Cardiac muscle cell (in vitro differentiated cells and primary cell): ENCODE measurements around the gene PANX2. TPM values are rescaled to one million over a fixed set of nuclear protein-coding genes. Genes with fewer than 3 reads are reported as not detected.
A peak's percentile ranks its signal among the peaks of the same experiment; 100 is the strongest.

Source experiments
- DNase-seq, 2 donors: peaks; one replicate each; pipeline versions ENCODE4 v3.0.0 to v3.0.0-alpha.2; 2010 to 2017; ENCODE audit warnings: low read depth in 1 of 2, low spot score in 1 of 2
- H3K27ac ChIP-seq: fragments of 200-600 bp; sonication (generic); 2 replicates; pipeline ENCODE4 v1.5.1; 2016
- H3K27me3 ChIP-seq: fragments of 200-600 bp; sonication (generic); 2 replicates; pipeline ENCODE4 v1.6.0; 2016; ENCODE audit warnings: control low read depth
- H3K36me3 ChIP-seq: fragments of 200-600 bp; sonication (generic); 2 replicates; pipeline ENCODE4 v1.5.1; 2016; ENCODE audit warnings: control low read depth
- H3K4me1 ChIP-seq: fragments of 200-600 bp; sonication (generic); 2 replicates; pipeline ENCODE4 v1.8.1; 2017; ENCODE audit warnings: low read depth, mild to moderate bottlenecking, mixed run types
- H3K4me3 ChIP-seq: fragments of 200-600 bp; sonication (generic); 2 replicates; pipeline ENCODE4 v1.5.1; 2016; ENCODE audit warnings: mild to moderate bottlenecking
- H3K9me3 ChIP-seq: fragments of 200-600 bp; sonication (generic); 2 replicates; pipeline ENCODE4 v1.5.1; 2017; ENCODE audit warnings: low read depth, mild to moderate bottlenecking, control low read depth
- polyA plus RNA-seq: library from polyadenylated mRNA; unstranded; fragments of >200 nt; fragmentation: Nextera tagmentation; extraction: Ambion mirVana; gene quantifications from 2 replicates; pipeline ENCODE4 v1.2.1, GENCODE V29; 2016
- total RNA-seq: library from RNA; depleted of rRNA; stranded (reverse); fragments of >200 nt; gene quantifications from 2 replicates; pipeline ENCODE4 v1.2.3, GENCODE V29; 2016
- TF ChIP-seq, protein P1 (sequence below): IDR thresholded peaks from 2 replicates; pipeline ENCODE4 v1.5.1; 2012; ENCODE audit warnings: low read depth, mild to moderate bottlenecking, low read length

Gene PANX2
- total and polyA plus RNA-seq, 2 experiments from 2014 or later, result 6.9 to 30.9 TPM

- peaks cover 10% of the 10 kb centered on the region for H3K4me1 ChIP-seq
- TF ChIP-seq, protein P1, sequence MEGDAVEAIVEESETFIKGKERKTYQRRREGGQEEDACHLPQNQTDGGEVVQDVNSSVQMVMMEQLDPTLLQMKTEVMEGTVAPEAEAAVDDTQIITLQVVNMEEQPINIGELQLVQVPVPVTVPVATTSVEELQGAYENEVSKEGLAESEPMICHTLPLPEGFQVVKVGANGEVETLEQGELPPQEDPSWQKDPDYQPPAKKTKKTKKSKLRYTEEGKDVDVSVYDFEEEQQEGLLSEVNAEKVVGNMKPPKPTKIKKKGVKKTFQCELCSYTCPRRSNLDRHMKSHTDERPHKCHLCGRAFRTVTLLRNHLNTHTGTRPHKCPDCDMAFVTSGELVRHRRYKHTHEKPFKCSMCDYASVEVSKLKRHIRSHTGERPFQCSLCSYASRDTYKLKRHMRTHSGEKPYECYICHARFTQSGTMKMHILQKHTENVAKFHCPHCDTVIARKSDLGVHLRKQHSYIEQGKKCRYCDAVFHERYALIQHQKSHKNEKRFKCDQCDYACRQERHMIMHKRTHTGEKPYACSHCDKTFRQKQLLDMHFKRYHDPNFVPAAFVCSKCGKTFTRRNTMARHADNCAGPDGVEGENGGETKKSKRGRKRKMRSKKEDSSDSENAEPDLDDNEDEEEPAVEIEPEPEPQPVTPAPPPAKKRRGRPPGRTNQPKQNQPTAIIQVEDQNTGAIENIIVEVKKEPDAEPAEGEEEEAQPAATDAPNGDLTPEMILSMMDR, result no peak
- peaks cover 27% of the 10 kb centered on the region for H3K36me3 ChIP-seq
These were observed 35.4 kb downstream of the PANX2 start for GRCh38 chr22:50205781-50206569.

DNA sequence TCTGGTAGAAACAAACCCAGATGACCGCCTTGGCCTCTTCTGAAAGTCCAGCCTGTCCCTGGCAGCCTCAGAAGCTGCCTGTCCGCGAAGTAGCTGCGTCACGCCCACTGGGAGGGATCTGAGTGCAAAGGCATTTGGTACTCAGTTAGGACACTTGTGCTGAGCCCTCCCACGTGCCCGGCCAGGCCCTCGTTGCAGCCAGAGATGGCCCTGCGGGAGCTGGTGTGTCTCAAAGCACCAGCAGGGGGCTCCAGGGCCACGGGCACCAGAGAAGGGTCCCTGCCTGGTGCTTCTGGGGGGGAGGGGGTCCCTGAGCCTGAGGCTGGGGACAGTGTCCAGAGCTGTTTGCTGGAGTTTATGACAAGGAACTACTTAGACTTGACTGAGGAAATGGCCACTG, 36.1 kb downstream of the PANX2 start:
- Histone ChIP-seq H3K27me3 (no peaks in the 10 kb centered on the region), H3K4me1 (peaks cover 10% of the 10 kb centered on the region), H3K9me3 (no peaks in the 10 kb centered on the region), H3K27ac (peak overlapping the region; percentile 3), H3K4me3 (no peak overlapping the region), H3K36me3 (peaks cover 29% of the 10 kb centered on the region)
- DNase-seq, result peak in 1 of 2 donors; percentile 85
- TF ChIP-seq, protein P1, result peak; percentile 54

More at GRCh38 chr22:50205781-50206569, 35.4 kb downstream of the PANX2 start:
- Histone ChIP-seq H3K27me3 (no peaks in the 10 kb centered on the region), H3K27ac (peak overlapping the region; percentile 3), H3K9me3 (no peaks in the 10 kb centered on the region), H3K4me3 (no peak overlapping the region)
- DNase-seq, result no peak

DNA sequence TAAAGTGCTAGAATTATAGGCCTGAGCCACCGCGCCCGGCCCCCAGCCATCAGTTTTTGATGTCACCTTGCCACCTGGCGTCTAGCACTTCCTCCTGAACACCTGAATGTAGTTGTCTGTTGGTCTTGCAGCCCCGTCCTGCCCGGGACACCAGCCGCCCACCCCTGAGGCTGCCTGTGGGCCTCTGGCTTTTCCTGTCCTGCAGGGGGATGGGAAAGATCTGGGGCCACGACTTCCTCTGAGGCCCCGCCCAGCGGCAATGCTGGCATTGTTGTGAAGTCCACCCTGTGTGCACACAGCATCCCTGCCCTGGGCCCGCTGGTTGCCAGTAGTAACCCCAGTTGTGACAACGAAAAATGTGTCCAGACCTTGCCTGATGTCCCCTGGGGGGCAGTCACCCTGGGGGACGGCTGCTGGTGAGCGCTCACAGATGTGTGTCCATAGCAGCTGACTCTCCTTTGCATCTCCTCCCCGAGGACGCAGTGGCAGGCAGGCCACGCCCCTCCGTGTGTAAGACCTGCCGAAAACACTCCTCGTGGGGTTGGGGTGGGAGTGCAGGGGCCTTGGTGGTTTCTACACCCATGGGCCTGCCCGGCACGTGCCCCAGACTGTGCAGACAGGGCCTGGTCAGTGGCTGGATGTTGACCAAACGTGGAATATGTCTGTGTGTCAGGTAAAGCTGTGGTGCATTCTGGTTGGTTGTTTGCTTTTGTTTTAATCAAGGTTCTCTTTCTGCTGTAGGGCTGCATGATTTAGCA, 37.0 kb downstream of the PANX2 start:
- no peak overlapping the region for H3K27ac ChIP-seq
- no peak overlapping the region for H3K4me3 ChIP-seq
- peaks cover 29% of the 10 kb centered on the region for H3K36me3 ChIP-seq
- no peaks in the 10 kb centered on the region for H3K27me3 ChIP-seq
- no peaks in the 10 kb centered on the region for H3K9me3 ChIP-seq
- no peak for DNase-seq
- TF ChIP-seq, protein P1, result no peak
- H3K4me1 ChIP-seq, result peaks cover 2% of the 10 kb centered on the region

GRCh38 chr22:50208430-50208938, 38.0 kb downstream of the PANX2 start:
- Histone ChIP-seq H3K27ac (no peak overlapping the region), H3K27me3 (no peaks in the 10 kb centered on the region), H3K4me3 (no peak overlapping the region), H3K36me3 (peaks cover 32% of the 10 kb centered on the region), H3K4me1 (no peaks in the 10 kb centered on the region), H3K9me3 (no peaks in the 10 kb centered on the region)
- DNase-seq, result no peak
- TF ChIP-seq, protein P1, result no peak

- H3K36me3 ChIP-seq, result peaks cover 30% of the 10 kb centered on the region
- no peaks in the 10 kb centered on the region for H3K27me3 ChIP-seq
- no peak overlapping the region for H3K4me3 ChIP-seq
- TF ChIP-seq, protein P1, result no peak
- no peak for DNase-seq
- no peaks in the 10 kb centered on the region for H3K9me3 ChIP-seq
- H3K4me1 ChIP-seq, result no peaks in the 10 kb centered on the region
- no peak overlapping the region for H3K27ac ChIP-seq
These were observed 38.7 kb downstream of the PANX2 start for GRCh38 chr22:50208939-50209892.
